HG03039 (cell line): Measurements from ENCODE around the gene TAS2R41.

Experiments used
- ATAC-seq: cut with Tn5 transposase; IDR thresholded peaks from one replicate; pipeline ENCODE4 v1.9.1; 2021; ENCODE audit warnings: mild to moderate bottlenecking, moderate library complexity; ENCODE audit not compliant: unreplicated experiment

The TAS2R41 gene

GRCh38 chr7:143492799-143493739, 15.4 kb downstream of the TAS2R41 start:
- no peak for ATAC-seq

GRCh38 chr7:143493751-143494150, 16.1 kb downstream of the TAS2R41 start:
- no peak for ATAC-seq

GRCh38 chr7:143494622-143495021, 16.9 kb downstream of the TAS2R41 start:
- ATAC-seq, result no peak

- no peak for ATAC-seq
Measured at GRCh38 chr7:143495851-143496250, 18.2 kb downstream of the TAS2R41 start.

GRCh38 chr7:143496263-143496662, 18.6 kb downstream of the TAS2R41 start:
- no peak for ATAC-seq

GRCh38 chr7:143497008-143497795, 19.5 kb downstream of the TAS2R41 start:
- no peak for ATAC-seq

- ATAC-seq, result no peak
Measured at GRCh38 chr7:143499246-143499645, 21.6 kb downstream of the TAS2R41 start.

GRCh38 chr7:143499743-143500348, 22.2 kb downstream of the TAS2R41 start:
- ATAC-seq, result no peak

GRCh38 chr7:143503261-143503660, 25.6 kb downstream of the TAS2R41 start:
- no peak for ATAC-seq

GRCh38 chr7:143504215-143504936, 26.7 kb downstream of the TAS2R41 start:
- ATAC-seq, result no peak

GRCh38 chr7:143504937-143505297, 27.2 kb downstream of the TAS2R41 start:
- ATAC-seq, result no peak

- no peak for ATAC-seq
Measured at GRCh38 chr7:143505838-143506237, 28.2 kb downstream of the TAS2R41 start.

GRCh38 chr7:143507094-143507518, 29.4 kb downstream of the TAS2R41 start:
- ATAC-seq, result no peak

- ATAC-seq, result no peak
Measured at GRCh38 chr7:143507534-143508055, 29.9 kb downstream of the TAS2R41 start.

- no peak for ATAC-seq
Measured at GRCh38 chr7:143510854-143511592, 33.4 kb downstream of the TAS2R41 start.

GRCh38 chr7:143511593-143512047, 33.9 kb downstream of the TAS2R41 start:
- no peak for ATAC-seq

GRCh38 chr7:143512488-143513340, 35.0 kb downstream of the TAS2R41 start:
- no peak for ATAC-seq

GRCh38 chr7:143514487-143514886, 36.8 kb downstream of the TAS2R41 start:
- no peak for ATAC-seq
